A549 (cell line): ENCODE results near the gene STRN4.

ENCODE experiments used
- BHLHE40 ChIP-seq: IDR thresholded peaks from 2 replicates; pipeline ENCODE4 v1.6.1; 2012; ENCODE audit warnings: low read depth, low read length, inconsistent platforms
- CEBPB ChIP-seq, 2 experiments: fragments of >200 bp in 1 of 2; sonication (Bioruptor Twin) in 1 of 2; formaldehyde crosslinking in 1 of 2; IDR thresholded peaks; 2 replicates each; pipeline ENCODE4 v1.6.1; 2012 to 2016
- CHD2 ChIP-seq: fragments of 150-350 bp; IDR thresholded peaks from 2 replicates; pipeline ENCODE4 v1.6.1; 2014; ENCODE audit warnings: low read length; ENCODE audit not compliant: partially characterized antibody
- CTCF ChIP-seq: fragments of >200 bp; sonication (Bioruptor Twin); formaldehyde crosslinking; IDR thresholded peaks from 3 replicates; pipeline ENCODE4 v1.5.1; 2016
- MYC ChIP-seq: IDR thresholded peaks from 2 replicates; pipeline ENCODE4 v1.6.1; 2012; ENCODE audit warnings: mild to moderate bottlenecking, inconsistent platforms, low read length, improper control_type of control experiment, borderline replicate concordance
- NFE2L2 ChIP-seq: fragments of 150-350 bp; conservative IDR thresholded peaks from 2 replicates; pipeline ENCODE4 v1.6.1; 2014; ENCODE audit warnings: low read length
- POLR2A ChIP-seq: IDR thresholded peaks from 2 replicates; pipeline ENCODE4 v1.6.1; 2012; ENCODE audit warnings: mild to moderate bottlenecking, low read length
- RAD21 ChIP-seq, 2 experiments: fragments of >200 bp in 1 of 2; sonication (Bioruptor Twin) in 1 of 2; formaldehyde crosslinking in 1 of 2; IDR thresholded peaks in 1 of 2; conservative IDR thresholded peaks in 1 of 2; 2 replicates in 1 of 2; 3 replicates in 1 of 2; pipeline ENCODE4 v1.6.1; 2012 to 2018; ENCODE audit warnings: inconsistent platforms in 1 of 2
- REST ChIP-seq: fragments of 200-600 bp; sonication (generic); IDR thresholded peaks from 2 replicates; pipeline ENCODE4 v1.6.1; 2016; ENCODE audit warnings: antibody characterized with exemption, mild to moderate bottlenecking, moderate library complexity
- RFX5 ChIP-seq: fragments of 450-650 bp; IDR thresholded peaks from 2 replicates; pipeline ENCODE4 v1.7.1; 2014; ENCODE audit warnings: antibody characterized with exemption, mild to moderate bottlenecking, moderate library complexity
- SMC3 ChIP-seq: fragments of >200 bp; sonication (Bioruptor Twin); formaldehyde crosslinking; IDR thresholded peaks from 3 replicates; pipeline ENCODE4 v1.6.1; 2018; ENCODE audit warnings: inconsistent platforms
- ZSCAN20 ChIP-seq: fragments of 250-450 bp; sonication (Bioruptor Pico); IDR thresholded peaks from 2 replicates; pipeline ENCODE4 v1.8.0; 2022; ENCODE audit warnings: mild to moderate bottlenecking, moderate library complexity

DNA sequence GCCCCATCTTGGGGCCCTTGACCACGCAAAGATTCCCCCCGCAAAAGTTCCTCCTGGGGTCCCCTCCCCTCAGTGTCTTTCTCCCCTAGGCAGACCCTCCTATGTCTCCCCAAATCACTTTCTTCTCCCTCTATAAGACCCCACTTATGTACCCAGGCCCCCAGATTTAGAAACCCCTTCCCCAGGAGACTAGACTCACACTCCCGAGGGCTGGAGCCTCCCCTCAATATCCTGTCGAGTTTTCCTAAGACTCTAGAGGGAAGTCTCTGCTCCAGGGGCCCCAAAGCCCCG is 40.7 kb upstream of the STRN4 start:
- TF ChIP-seq RAD21 (conservative IDR thresholded peaks at IDR 0.05 in 1 of 2, IDR thresholded peaks at IDR 0.05 in 1 of 2): no peak
- TF ChIP-seq CTCF: no peak
- no peak for TF ChIP-seq NFE2L2
- TF ChIP-seq RFX5: no peak
- TF ChIP-seq SMC3: no peak
- TF ChIP-seq REST: no peak
- TF ChIP-seq ZSCAN20 (CRISPR knock-in tag): no peak
- no peak for TF ChIP-seq BHLHE40
- no peak for TF ChIP-seq POLR2A
- TF ChIP-seq CHD2: peak; percentile 20
- no peak for TF ChIP-seq CEBPB (IDR thresholded peaks at IDR 0.05)
- TF ChIP-seq MYC: no peak
